ENCODE results near the gene PSMG3. TPM values are rescaled to one million over a fixed set of nuclear protein-coding genes. Genes with fewer than 3 reads are reported as not detected.

The PSMG3 gene
- total RNA-seq, 1 experiment from 2014 or later: 63.0 TPM

- Mint-ChIP-seq H3K9me3 (peaks cover 3 to 4% of the 10 kb centered on the region in 2 experiments; a peak in 2 of 5 replicates), H3K36me3 (ENCODE audit: insufficient read depth in 1 of 3, low read depth in 3 of 3) (no peaks in the 10 kb centered on the region), H3K27ac (no peak overlapping the region), H3K4me3 (no peak overlapping the region), H3K4me1 (peaks cover 0 to 11% of the 10 kb centered on the region in 2 experiments; a peak in 1 of 4 replicates), H3K27me3 (ENCODE audit: low read depth) (peaks cover 3% of the 10 kb centered on the region)
- Histone ChIP-seq H3T11ph (ENCODE audit: low read length) (no peak overlapping the region), H3K79me1 (ENCODE audit: insufficient read depth, low read depth, low read length, poor library complexity, severe bottlenecking) (no peaks in the 10 kb centered on the region), H2BK20ac (ENCODE audit: low read depth, low read length, poor library complexity, severe bottlenecking) (no peak overlapping the region), H2BK12ac (ENCODE audit: insufficient read length, low read depth, low read length) (no peak overlapping the region), H3K4me2 (ENCODE audit: insufficient read depth, insufficient read length, low read length) (no peak overlapping the region), H3K27me3 (ENCODE audit: insufficient read depth, low read length) (no peaks in the 10 kb centered on the region), H2BK15ac (ENCODE audit: low read depth, low read length) (no peak overlapping the region), H4K5ac (ENCODE audit: insufficient read length, low read depth, low read length) (no peak overlapping the region), H4K91ac (ENCODE audit: insufficient read length, low read depth, low read length) (no peak overlapping the region), H2BK120ac (ENCODE audit: low read depth, low read length, poor library complexity, severe bottlenecking) (no peak overlapping the region), H3K56ac (ENCODE audit: insufficient read length, low read depth, low read length) (no peak overlapping the region), H3K14ac (ENCODE audit: insufficient read depth, low read length) (no peak overlapping the region), H4K20me1 (ENCODE audit: control insufficient read depth, insufficient read depth, insufficient read length) (no peaks in the 10 kb centered on the region), H4K8ac (replicated peaks; ENCODE audit: insufficient read length, low read depth, low read length) (no peak overlapping the region), H3K27ac (ENCODE audit: insufficient read length, low read depth, low read length) (no peak overlapping the region), H3K4me1 (ENCODE audit: insufficient read depth, low read length) (no peaks in the 10 kb centered on the region), H2AFZ (ENCODE audit: low read length) (no peak overlapping the region), H2BK5ac (ENCODE audit: insufficient read length, low read length) (no peak overlapping the region), H3K18ac (ENCODE audit: insufficient read length, low read depth, low read length) (no peak overlapping the region), H3K79me2 (ENCODE audit: insufficient read depth, low read length) (no peaks in the 10 kb centered on the region), H3K23me2 (ENCODE audit: insufficient read length, low read depth, low read length, poor library complexity, severe bottlenecking) (no peaks in the 10 kb centered on the region), H2AK5ac (ENCODE audit: insufficient read length, low read length) (no peak overlapping the region), H3K4ac (ENCODE audit: low read depth, low read length) (no peak overlapping the region), H3K9me3 (ENCODE audit: control insufficient read depth, low read depth, low read length) (no peaks in the 10 kb centered on the region), H3K23ac (ENCODE audit: insufficient read length, low read depth, low read length) (no peak overlapping the region), H3K9ac (ENCODE audit: extremely low read depth, insufficient read length, low read length) (no peak overlapping the region)
- no CpG with 5 or more reads among the region's 8 CpGs for WGBS (ENCODE audit: extremely low coverage, insufficient read length, low lambda C conversion rate)
- TF ChIP-seq, protein P1, sequence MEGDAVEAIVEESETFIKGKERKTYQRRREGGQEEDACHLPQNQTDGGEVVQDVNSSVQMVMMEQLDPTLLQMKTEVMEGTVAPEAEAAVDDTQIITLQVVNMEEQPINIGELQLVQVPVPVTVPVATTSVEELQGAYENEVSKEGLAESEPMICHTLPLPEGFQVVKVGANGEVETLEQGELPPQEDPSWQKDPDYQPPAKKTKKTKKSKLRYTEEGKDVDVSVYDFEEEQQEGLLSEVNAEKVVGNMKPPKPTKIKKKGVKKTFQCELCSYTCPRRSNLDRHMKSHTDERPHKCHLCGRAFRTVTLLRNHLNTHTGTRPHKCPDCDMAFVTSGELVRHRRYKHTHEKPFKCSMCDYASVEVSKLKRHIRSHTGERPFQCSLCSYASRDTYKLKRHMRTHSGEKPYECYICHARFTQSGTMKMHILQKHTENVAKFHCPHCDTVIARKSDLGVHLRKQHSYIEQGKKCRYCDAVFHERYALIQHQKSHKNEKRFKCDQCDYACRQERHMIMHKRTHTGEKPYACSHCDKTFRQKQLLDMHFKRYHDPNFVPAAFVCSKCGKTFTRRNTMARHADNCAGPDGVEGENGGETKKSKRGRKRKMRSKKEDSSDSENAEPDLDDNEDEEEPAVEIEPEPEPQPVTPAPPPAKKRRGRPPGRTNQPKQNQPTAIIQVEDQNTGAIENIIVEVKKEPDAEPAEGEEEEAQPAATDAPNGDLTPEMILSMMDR (conservative IDR thresholded peaks at IDR 0.05): no peak
- no peak for DNase-seq
Measured at GRCh38 chr7:1616741-1617140, 46.9 kb upstream of the PSMG3 start.

Data from H9 (cell line).